Suppressor macrophage (primary cell): ENCODE data around the gene PTPRM.
"Not testable (repeated sequence)": the region's sequence is repeated elsewhere in the genome, so short reads cannot be mapped to it uniquely, and the experiment has no call there.

Source experiments
- DNase-seq, 4 experiments: peaks; one replicate each; pipeline ENCODE4 v3.0.0-alpha.2; 2020 to 2022

Gene PTPRM

DNA sequence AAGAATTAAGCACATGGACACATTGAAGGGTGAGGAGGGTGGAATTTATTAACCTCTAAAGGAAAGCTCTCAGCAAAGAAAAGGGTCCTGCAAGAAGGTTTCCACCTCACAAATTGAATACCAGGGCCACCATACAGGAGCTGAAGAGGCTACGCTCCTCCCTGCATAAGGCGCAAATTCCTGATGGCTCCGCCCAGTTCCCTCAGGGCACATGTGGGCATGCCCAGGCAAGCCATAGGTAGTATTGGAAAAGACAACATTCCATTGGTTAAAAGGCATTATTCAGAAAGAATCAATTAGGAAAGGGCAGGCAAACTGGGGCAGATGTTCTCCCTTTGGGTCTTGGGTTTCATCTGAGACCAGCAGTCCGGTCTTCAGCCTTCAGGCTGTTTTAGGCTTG is 161.2 kb downstream of the PTPRM start:
- DNase-seq: no peak

DNA sequence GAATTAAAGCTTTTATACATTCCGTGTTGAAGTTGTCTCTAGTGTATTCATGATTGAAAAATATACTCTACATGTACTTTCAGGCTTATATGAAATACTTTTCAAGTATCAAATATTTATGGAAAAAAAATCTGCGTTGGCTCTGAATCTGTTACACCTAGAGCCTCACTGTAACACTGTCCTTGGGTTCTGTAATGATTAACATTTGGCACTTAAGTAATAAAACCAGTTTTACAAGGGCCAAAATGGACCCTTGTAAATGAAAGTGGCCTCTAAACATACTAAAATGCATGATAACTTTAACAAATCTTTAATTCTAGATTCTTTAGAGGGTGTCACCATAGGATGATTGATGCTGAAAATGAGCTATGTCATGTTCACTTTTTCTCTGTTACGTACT is 162.8 kb downstream of the PTPRM start:
- DNase-seq: no peak

DNA sequence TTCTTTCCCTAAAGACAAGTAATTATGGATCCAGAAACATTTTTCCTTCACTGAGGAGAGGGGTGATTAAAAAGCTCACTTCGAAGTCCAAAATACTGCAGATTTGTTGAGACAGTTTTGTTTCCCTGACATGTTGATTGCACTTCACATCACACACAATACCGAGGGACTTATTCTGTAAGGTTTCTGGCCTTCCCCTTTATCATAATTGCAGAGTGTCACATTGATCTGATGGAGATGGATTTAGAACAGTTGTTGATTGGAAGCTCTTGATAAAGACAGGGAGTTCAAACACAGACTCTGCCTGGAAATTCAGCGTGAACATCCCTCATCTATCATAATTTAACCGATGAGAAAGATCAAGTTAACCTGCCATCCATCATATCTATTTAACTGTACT is 163.6 kb downstream of the PTPRM start:
- no peak for DNase-seq

DNA sequence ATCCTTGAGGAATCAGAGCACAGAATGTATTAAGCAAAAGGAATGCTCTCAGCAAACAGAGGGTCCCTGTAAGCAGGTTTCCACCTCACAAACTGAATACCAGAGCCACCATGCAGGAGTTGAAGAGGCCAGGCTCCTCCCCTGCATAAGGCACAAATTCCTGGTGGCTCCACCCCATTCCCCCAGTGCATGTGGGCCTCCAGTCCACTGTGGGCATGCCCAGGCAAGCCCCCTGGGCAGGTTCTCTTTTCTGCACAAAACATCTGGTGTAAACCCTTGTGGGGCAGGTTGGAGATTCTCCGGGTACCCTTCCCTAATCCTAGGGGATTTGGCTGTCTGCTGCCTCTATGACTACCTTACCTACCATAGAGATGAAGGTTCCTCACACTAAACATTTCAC is 166.5 kb downstream of the PTPRM start:
- DNase-seq: no peak

DNA sequence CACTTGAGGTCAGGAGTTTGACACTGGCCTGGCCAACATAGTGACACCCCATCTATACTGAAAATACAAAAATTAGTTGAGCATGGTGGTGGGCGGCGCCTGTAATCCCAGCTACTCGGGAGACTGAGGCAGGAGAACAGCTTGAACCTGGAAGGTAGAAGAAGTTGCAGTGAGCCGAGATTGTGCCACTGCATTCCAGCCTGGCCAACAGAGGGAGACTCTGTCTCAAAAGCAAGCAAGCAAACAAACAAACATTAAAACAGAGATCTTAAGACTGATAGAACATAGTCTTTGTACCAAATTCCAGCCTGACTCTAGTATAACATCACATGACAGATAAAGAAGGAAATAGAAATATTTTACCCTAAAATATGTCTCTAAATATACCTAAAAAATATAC is 168.1 kb downstream of the PTPRM start:
- DNase-seq: no peak

DNA sequence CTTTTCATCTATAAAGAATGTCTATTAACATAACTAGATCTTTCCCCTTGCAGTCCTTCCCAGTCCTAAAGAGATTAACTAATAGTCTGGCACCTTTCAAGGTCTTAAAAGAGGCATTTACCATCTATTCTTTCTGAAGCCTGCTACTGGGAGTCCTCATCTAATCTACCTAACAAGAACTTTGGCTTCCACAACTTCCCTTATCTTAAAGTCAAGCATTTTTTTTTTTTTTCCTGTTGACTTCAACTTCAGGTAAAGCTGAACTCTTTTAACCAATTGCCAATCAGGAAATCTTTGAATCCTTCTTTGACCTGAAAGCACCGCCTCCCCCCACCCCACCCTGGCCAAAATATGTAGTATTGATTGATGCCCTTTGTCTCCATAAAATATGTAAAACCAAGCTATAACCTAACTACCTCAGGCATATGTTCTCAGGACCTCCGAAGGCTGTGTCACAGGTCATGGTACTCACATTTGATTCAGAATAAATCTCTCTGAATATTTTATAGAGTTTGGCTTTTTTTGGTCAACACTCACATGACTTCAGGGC is 168.6 kb downstream of the PTPRM start:
- no peak for DNase-seq

DNA sequence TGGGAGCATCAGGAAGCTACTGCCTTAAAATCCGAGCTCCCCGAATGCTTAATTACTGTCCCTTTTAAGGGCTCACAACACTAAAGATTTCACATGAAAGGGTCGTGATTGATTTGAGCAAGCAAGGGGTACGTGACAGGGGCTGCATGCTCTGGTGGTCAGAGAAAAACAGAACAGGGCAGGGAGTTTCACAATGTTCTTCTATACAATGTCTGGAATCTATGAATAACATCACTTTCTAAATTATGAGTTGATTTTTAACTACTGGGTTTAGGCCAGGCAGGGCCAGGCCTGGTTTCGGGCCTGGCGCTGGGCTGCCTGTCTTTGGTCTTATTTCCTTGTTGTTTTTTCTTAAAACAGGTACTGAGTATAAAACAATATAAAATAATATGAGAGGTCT is 169.4 kb downstream of the PTPRM start:
- not testable (repeated sequence) for DNase-seq

DNA sequence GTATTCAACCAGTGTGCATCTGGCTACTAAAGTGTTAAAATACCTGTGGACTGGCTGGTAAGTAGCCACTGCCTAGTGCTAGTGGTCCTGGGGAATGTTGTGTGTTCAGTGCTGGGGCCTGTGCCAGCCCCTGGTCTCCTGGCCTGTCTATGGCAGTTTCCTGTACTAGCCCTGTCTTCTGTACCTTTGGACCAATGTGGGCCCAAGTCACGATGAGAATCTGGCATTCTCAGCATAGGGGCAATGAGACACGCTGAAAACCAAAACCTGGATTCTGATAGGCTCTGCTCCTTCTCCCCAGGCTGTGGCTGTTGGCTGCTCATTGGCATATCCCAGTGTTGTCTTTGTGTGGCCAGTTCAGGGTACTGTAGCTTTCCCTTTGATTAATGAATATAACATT is 170.4 kb downstream of the PTPRM start:
- DNase-seq: no peak

DNA sequence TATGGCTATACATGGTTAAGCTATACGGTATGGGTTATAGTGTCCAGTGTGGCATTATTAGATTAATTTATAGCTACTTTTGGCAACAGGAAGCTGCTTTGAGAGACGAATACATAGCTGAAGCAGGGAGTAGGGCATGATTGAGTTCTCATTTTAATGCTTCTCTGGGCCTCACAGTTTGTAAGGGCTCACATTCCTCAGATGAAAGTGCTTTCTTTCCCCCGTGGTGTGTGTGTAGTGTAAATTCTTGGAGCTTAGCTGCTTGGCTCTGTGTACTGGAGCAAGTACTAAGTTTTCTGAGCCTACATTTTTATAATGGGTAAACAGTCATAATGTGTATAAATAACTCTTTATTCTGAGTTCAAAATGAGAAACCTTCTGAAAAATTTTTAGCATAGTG is 173.7 kb downstream of the PTPRM start:
- DNase-seq: no peak

DNA sequence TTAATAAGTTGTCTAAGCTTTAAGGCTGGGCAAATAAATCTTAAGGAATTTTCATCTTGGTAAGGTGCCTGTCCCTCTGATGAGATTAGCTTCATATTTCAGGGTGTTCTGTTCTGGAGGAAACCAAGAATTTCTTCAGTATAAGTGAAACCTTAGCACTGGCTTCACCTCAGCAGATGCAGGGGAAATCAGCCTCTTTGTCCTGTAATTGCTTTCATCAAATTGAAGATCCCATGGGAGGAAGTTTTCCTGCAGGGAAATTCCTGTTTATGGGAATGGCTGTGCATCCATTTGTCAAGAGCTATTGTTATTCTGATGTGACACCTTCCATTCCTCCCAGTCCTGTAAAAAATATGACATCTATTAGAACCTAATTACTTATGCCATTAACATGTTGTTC is 174.5 kb downstream of the PTPRM start:
- no peak for DNase-seq

DNA sequence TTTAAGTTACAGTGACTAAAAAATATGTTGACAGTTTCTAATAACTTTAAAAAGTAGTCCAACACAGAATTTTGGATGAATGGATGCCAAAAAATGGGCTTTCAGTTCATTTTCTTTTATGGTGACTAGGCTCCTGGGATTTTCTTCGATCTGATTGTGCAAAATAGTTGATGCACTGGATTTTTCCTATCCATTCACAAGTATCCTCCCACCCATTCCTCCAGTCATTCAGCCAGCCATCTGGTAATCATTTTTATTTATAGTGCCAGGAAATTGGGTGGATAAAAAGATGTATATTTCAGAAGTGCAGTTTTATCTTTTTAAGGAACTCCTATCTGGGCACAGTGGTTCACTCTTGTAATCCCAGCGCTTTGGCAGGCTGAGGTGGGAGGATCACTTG is 175.1 kb downstream of the PTPRM start:
- no peak for DNase-seq

DNA sequence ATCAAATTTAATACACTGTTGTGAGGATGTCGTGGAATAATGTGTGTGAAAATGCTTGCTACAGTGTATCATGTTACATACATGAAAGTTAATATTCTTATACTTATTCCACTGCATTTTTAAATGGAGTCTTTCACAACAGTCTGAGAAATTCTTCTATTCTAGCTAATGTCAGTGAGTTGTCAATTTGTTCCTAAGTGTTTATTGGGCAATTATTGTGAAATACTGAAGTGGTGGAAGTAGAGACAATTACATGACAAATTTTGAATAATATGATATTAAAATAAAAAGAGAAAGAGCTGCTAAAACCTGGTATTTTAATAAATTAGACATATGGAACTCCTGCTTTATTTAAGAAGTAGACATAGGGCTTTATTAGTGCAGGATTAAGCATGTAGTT is 176.1 kb downstream of the PTPRM start:
- DNase-seq: peak in 1 of 4 experiments; percentile 14

DNA sequence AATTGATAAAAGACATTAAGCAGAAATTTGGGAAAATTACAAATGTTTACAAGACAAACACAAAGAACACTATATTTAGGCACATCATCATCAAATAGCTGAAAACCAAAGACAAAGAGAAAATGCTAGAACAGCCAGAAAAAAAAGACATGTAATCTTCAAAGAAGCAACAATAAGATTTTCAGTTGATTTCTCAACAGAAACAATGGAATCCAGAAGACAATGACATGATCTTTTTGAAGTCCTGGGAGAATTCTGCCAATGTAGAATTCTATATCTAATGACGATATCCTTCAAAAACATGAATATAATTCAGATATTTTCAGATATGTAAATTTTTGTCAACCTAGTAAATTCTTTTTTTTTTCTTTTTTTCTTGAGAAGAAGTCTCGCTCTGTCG is 179.0 kb downstream of the PTPRM start:
- DNase-seq: no peak

DNA sequence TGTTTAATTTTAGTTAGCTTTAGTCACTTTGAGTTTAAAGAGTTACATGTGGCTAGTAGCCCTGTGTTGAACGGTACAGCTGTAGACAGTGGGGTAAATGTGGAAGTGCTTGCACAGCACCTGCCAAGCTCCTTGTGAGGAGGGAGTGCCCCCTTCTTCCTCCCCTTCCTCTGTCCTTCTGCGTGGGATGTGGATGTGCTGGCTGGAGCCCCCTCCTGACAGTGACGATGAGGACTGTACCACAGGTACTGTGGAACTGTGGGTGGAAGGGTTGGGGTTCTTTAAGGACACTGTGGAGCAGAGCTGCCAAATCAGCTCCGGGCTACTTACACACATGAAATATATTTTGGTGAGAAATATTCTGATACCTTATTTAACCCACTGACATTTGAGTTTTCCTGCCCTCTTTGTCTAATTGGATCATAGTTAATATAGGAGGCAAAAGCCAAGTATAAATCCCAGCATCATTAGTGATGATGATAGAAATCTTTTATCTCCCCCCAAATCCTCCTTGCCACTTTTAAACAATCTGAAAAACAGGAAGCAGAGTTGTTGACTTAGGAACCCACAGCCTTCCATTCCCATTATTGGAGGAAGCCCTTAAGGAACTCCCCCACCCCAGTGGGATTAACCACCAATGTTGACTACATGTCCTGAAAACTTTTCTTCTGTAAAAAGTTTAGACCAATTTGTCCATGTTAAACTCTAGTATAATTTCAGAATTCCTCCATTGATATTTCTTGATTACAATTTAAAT is 181.3 kb downstream of the PTPRM start:
- no peak for DNase-seq

DNA sequence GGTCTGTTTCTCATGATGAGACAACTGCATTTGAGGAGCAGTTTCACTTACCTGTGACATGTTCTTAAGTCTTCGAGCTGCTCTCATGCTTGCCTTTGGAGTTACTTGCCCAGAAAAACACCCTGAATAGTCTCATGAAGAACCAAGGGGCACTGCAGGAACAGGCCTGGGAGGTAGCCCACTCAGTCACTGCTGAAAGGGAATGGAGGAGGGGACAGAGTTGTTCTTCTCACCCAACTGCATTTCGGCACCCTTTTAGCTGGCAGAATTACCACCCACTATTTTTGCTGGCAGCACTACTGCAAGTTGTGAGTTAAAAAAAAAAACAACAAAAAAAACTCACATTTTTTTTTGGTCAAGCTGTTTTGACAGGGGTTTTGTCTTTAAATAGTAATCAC is 181.9 kb downstream of the PTPRM start:
- no peak for DNase-seq

DNA sequence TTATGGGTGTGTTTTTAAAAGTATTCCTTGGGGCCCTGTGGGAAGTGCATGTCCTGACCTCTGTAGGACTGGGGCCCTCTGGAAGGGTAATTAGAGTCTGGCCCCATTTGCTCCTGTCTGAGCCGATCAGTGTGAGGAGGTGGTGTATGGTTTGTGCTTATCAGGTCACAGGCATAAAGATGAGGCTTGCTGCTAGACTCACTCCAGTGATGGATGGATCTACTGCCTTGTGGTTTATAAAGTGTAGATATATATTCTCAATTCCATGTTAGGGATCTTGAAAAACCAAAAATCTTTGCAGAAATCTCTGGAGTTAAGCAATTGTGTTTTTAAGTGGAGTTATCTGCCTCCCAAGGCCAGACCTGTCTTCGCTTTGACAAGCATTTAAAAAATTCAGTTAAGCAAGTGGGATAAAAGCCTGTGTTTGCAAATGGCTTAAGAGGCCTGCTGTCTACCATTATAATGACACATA is 182.4 kb downstream of the PTPRM start:
- DNase-seq: no peak

DNA sequence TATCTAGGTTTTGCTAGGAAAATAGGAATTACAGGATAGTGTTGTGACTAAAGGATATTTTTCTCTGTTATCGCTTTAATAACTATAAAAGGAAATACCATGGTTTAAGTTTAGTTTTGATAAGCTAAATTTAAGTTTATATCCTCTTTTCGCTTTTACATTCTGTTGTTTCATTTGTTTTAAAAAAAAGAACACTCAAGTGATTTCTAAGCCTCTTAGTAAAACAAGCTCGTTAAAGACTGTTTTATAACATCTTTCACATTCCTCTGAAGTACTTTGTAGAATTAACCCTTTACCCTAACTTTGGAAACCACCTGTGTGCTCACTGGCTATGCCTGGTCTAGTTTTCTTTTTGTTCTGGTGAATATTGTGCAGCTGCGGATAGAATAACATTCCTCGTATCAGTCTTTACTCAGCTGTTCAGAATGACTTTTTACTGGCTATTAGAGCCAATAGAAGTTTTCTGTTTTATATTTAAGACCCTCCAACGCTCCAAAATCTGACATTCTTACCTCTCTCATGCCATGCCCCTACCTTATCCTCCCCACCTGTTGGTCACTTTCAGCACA is 183.1 kb downstream of the PTPRM start:
- DNase-seq: no peak

DNA sequence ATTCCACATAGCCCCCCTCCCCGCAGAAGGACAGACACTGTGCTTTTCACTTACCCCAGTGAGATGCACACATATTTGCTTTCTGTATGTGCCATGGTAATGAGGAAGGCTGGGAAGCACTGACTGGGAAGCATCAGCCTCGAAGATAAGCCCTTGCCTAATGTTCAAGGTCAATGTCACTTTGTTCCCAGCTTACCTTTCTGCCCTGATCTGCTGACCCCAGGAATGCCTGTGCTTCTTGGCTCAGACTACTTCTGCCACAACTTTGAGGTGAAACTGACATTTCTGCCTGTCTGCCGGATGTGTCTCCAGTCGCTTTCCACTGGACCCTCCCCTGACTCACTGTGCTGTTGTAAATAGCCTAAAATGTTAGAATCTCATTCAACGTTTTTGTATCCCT is 183.8 kb downstream of the PTPRM start:
- no peak for DNase-seq

DNA sequence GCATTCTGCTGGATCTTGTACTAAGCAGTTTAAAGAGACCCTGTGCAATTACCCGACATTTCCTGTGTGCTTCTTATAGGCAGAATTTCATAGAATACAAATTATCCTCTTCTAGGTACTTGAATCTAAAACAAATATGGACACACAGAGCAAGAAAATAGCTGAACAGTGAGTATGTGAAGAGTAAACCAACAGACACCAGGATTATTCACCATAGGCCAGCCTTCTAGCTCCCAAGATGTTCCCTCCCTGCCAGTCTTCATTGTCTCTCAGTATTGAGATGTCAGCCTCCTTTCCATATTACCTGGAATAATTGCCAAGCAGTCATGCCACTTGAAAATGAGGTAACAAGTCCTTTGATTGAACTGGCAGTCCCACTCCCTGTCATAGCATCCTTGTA is 187.1 kb downstream of the PTPRM start:
- no peak for DNase-seq

DNA sequence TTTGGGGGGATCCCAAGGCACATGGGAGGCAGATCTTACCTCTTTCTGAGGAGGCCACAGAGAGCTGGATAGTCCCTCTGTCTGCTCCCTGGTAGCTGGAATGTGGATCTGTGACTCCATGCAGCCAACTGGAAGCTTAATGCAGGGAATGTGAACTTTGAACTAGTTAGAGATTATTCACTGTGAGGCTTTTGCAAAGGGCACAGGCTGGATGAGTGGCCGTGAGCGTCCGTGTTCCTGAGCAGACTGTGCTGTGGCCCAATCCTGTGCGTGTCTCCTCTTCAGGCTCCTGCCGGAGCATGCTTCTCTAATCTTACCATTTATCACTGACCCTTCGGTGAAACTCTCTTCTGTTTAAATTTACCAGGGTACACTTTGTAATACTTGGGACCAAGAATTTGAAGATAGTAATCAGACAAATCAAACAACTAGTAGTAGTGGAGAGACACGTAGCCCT is 187.6 kb downstream of the PTPRM start:
- DNase-seq: no peak

DNA sequence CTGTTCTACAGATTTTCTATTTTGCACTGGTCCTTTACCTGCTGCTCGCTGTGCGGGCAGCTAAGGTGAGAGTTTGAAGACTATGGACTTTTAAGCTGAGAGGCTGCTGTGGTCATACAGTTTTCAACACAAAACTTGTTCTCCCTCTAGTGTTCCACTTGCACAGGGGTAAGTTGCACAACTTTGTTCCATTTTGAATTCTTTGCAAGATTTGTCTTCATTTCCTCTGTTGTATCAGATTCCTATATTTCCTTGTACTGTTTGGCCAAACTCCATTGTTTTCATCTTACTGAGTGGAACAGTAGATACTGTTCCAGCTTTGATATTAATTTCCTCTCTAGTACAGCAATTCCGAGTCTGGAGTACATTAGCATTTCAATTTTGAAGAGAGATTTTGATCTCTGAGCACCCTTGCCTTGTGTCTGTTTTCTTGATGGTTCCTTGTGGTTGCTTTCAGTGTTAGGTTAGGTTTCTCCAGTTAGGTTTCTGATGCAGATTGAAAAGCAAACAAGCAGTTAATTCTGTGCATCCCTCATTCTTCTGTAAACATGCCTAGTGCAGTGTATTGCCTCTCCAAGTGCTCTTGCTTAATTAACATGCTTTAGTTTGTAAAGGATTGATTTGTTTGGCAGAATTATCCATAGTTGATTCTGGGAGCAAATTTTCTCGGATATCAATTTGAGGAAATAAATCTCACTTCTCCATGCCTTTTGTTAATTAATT is 188.8 kb downstream of the PTPRM start:
- peak in 1 of 4 experiments; percentile 2 for DNase-seq

DNA sequence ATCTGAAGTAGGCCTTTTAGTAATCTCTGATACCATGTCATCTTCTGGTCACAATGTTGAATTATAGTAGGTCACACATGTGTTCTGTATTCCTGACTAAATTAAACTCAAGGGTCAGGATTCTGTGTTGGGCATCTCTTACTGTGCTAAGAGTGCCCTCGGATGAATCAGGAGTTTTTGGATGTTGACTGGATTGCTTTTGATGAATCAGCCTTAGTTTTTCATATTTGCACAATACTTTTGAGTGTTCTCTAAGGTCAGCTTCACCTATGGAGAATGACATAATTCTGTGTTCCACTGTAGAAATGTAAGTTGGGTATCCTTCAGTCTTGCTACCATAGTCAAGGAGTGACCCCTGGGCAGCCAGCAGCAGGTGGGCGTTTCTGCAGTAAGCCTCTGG is 190.1 kb downstream of the PTPRM start:
- no peak for DNase-seq

DNA sequence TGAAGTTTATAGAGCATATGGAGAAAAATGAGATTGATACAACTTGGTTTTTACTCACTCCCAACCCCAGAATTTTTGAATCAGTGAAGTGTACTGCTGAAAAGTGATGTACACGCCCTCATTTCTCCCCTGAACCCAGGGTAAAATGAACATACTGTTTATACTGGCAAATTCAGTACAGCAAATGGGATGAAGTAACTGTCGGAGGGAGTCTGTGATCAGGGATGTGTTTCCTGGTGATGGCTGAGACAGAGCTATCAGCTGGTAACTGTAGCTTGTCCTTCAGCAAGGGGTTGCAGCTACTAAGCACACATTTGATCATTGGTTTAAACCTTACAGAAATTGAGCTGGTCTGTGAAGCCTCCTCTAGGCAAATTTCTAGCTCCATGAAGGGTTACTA is 191.6 kb downstream of the PTPRM start:
- no peak for DNase-seq
